Trophoblast cell (in vitro differentiated cells and primary cell): ENCODE data around the gene TNFRSF14.

Source experiments
- DNase-seq, 2 donors: peaks; one replicate each; pipeline ENCODE4 v3.0.0-alpha.2; 2016
- H2AFZ ChIP-seq: 2 replicates; pipeline ENCODE4 v1.6.1; 2013; ENCODE audit warnings: low read length, moderate library complexity, mild to moderate bottlenecking; ENCODE audit not compliant: insufficient read depth, poor library complexity
- H2AK5ac ChIP-seq: 2 replicates; pipeline ENCODE4 v1.6.1; 2013; ENCODE audit warnings: mild to moderate bottlenecking, low read length
- H2BK120ac ChIP-seq: 2 replicates; pipeline ENCODE4 v1.6.1; 2013; ENCODE audit warnings: low read length, mild to moderate bottlenecking, moderate library complexity; ENCODE audit not compliant: insufficient read depth, poor library complexity
- H2BK12ac ChIP-seq: 2 replicates; pipeline ENCODE4 v1.6.1; 2013; ENCODE audit warnings: mild to moderate bottlenecking, low read length, moderate library complexity
- H2BK5ac ChIP-seq: 2 replicates; pipeline ENCODE4 v1.6.1; 2013; ENCODE audit warnings: low read length, low read depth, moderate library complexity, mild to moderate bottlenecking; ENCODE audit not compliant: poor library complexity
- H3K14ac ChIP-seq: 2 replicates; pipeline ENCODE4 v1.6.1; 2013; ENCODE audit warnings: mild to moderate bottlenecking, low read length
- H3K18ac ChIP-seq: 2 replicates; pipeline ENCODE4 v1.6.1; 2013; ENCODE audit warnings: mild to moderate bottlenecking, low read length
- H3K23ac ChIP-seq: 2 replicates; pipeline ENCODE4 v1.6.1; 2013; ENCODE audit warnings: low read length
- H3K27ac ChIP-seq: 2 replicates; pipeline ENCODE4 v1.5.1; 2013; ENCODE audit warnings: low read depth, mild to moderate bottlenecking, inconsistent platforms, low read length, moderate library complexity
- H3K27me3 ChIP-seq: 2 replicates; pipeline ENCODE4 v1.6.1; 2013; ENCODE audit warnings: inconsistent platforms, mild to moderate bottlenecking, low read length, moderate library complexity; ENCODE audit not compliant: insufficient read depth
- H3K36me3 ChIP-seq, 2 experiments: 1 replicate in 1 of 2; 2 replicates in 1 of 2; pipeline ENCODE4 v1.6.1; 2013; ENCODE audit warnings: low read length in 2 of 2, mild to moderate bottlenecking in 2 of 2, moderate library complexity in 1 of 2; ENCODE audit not compliant: insufficient read depth in 2 of 2, control insufficient read depth in 1 of 2
- H3K4ac ChIP-seq: 2 replicates; pipeline ENCODE4 v1.6.1; 2013; ENCODE audit warnings: low read depth, mild to moderate bottlenecking, low read length, moderate library complexity
- H3K4me1 ChIP-seq, 2 experiments: 1 replicate in 1 of 2; 2 replicates in 1 of 2; pipeline ENCODE4 v1.6.1; 2013; ENCODE audit warnings: low read length in 2 of 2, mild to moderate bottlenecking in 2 of 2, moderate library complexity in 1 of 2; ENCODE audit not compliant: insufficient read depth in 2 of 2, control insufficient read depth in 1 of 2
- H3K4me2 ChIP-seq: 2 replicates; pipeline ENCODE4 v1.6.1; 2013; ENCODE audit warnings: inconsistent platforms, mild to moderate bottlenecking, low read length, moderate library complexity
- H3K4me3 ChIP-seq: 2 replicates; pipeline ENCODE4 v1.5.1; 2013; ENCODE audit warnings: mild to moderate bottlenecking, low read depth, low read length, inconsistent platforms
- H3K79me1 ChIP-seq: one replicate; pipeline ENCODE4 v1.6.1; 2013; ENCODE audit warnings: low read length
- H3K79me2 ChIP-seq: 2 replicates; pipeline ENCODE4 v1.6.1; 2013; ENCODE audit warnings: low read length, mild to moderate bottlenecking; ENCODE audit not compliant: control insufficient read depth, insufficient read depth, poor library complexity
- H3K9ac ChIP-seq: 2 replicates; pipeline ENCODE4 v1.6.1; 2013; ENCODE audit warnings: mild to moderate bottlenecking, low read length
- H3K9me3 ChIP-seq: 2 replicates; pipeline ENCODE4 v1.6.1; 2013; ENCODE audit warnings: low read depth, mild to moderate bottlenecking, control low read depth, inconsistent platforms, low read length; ENCODE audit not compliant: insufficient read depth
- H4K12ac ChIP-seq: 2 replicates; pipeline ENCODE4 v1.6.1; 2013; ENCODE audit warnings: low read depth, mild to moderate bottlenecking, low read length, moderate library complexity
- H4K8ac ChIP-seq: 2 replicates; pipeline ENCODE4 v1.6.1; 2013; ENCODE audit warnings: low read depth, mild to moderate bottlenecking, low read length, moderate library complexity
- H4K91ac ChIP-seq: one replicate; pipeline ENCODE4 v1.6.1; 2013; ENCODE audit warnings: low read depth, mild to moderate bottlenecking, low read length, moderate library complexity
- WGBS: extraction: QIAGEN DNeasy Blood & Tissue Kit; methylation state at CpG from one replicate; pipeline ENCODE4 v1.1.7; 2013; ENCODE audit warnings: missing lambda C conversion rate; ENCODE audit not compliant: insufficient read length, insufficient coverage; ENCODE audit errors: extremely low coverage; 5-methylcytosine and 5-hydroxymethylcytosine counted together

Gene TNFRSF14

GRCh38 chr1:2583331-2583791 is 27.2 kb downstream of the TNFRSF14 start:
- H3K9ac ChIP-seq = no peak overlapping the region
- no peak overlapping the region for H4K12ac ChIP-seq
- no peak overlapping the region for H2AK5ac ChIP-seq
- H2BK12ac ChIP-seq = no peak overlapping the region
- H4K8ac ChIP-seq = no peak overlapping the region
- H3K4me3 ChIP-seq = no peak overlapping the region
- no peak overlapping the region for H3K14ac ChIP-seq
- H3K79me2 ChIP-seq = peaks cover 9% of the 10 kb centered on the region
- no peak overlapping the region for H2AFZ ChIP-seq
- H3K4ac ChIP-seq = no peak overlapping the region
- H3K27me3 ChIP-seq = peaks cover 2% of the 10 kb centered on the region
- H3K27ac ChIP-seq = no peak overlapping the region
- no peak for DNase-seq
- peaks cover 8 to 12% of the 10 kb centered on the region in 2 experiments for H3K4me1 ChIP-seq
- WGBS = no CpG with 5 or more reads among the region's 5 CpGs
- H3K9me3 ChIP-seq = peaks cover 4% of the 10 kb centered on the region
- no peaks in the 10 kb centered on the region for H3K36me3 ChIP-seq
- no peak overlapping the region for H3K18ac ChIP-seq
- H3K79me1 ChIP-seq = peaks cover 16% of the 10 kb centered on the region
- no peak overlapping the region for H3K23ac ChIP-seq
- no peak overlapping the region for H3K4me2 ChIP-seq
- H4K91ac ChIP-seq = no peak overlapping the region
- H2BK5ac ChIP-seq = no peak overlapping the region
- H2BK120ac ChIP-seq = no peak overlapping the region

GRCh38 chr1:2583871-2584351 is 27.7 kb downstream of the TNFRSF14 start:
- Histone ChIP-seq H3K9me3 (peaks cover 4% of the 10 kb centered on the region), H4K8ac (no peak overlapping the region), H3K36me3 (no peaks in the 10 kb centered on the region), H4K12ac (no peak overlapping the region), H2BK120ac (no peak overlapping the region), H3K27me3 (peaks cover 2% of the 10 kb centered on the region), H4K91ac (no peak overlapping the region), H3K4me3 (no peak overlapping the region), H3K14ac (no peak overlapping the region), H3K18ac (no peak overlapping the region), H3K79me1 (peaks cover 16% of the 10 kb centered on the region), H3K23ac (no peak overlapping the region), H2BK12ac (no peak overlapping the region), H2AFZ (no peak overlapping the region), H3K9ac (no peak overlapping the region), H2AK5ac (no peak overlapping the region), H3K4me1 (peaks cover 7 to 12% of the 10 kb centered on the region in 2 experiments), H2BK5ac (no peak overlapping the region), H3K4me2 (no peak overlapping the region), H3K27ac (no peak overlapping the region), H3K79me2 (peaks cover 9% of the 10 kb centered on the region), H3K4ac (no peak overlapping the region)
- DNase-seq = no peak
- no CpG with 5 or more reads among the region's 14 CpGs for WGBS

GRCh38 chr1:2584686-2585317 is 28.6 kb downstream of the TNFRSF14 start:
- Histone ChIP-seq H3K36me3 (no peaks in the 10 kb centered on the region), H2AK5ac (no peak overlapping the region), H3K9me3 (peaks cover 4% of the 10 kb centered on the region), H3K14ac (peak overlapping the region; percentile 12), H2BK12ac (no peak overlapping the region), H3K4me2 (peak overlapping the region; percentile 98), H3K9ac (no peak overlapping the region), H4K12ac (peak overlapping the region; percentile 22), H3K4me1 (peaks cover 7 to 12% of the 10 kb centered on the region in 2 experiments), H2AFZ (no peak overlapping the region), H4K91ac (no peak overlapping the region), H3K4ac (no peak overlapping the region), H3K18ac (no peak overlapping the region), H3K27ac (no peak overlapping the region), H2BK120ac (no peak overlapping the region), H3K23ac (no peak overlapping the region), H2BK5ac (no peak overlapping the region), H3K4me3 (no peak overlapping the region), H3K79me1 (peaks cover 16% of the 10 kb centered on the region), H3K79me2 (peaks cover 9% of the 10 kb centered on the region), H4K8ac (no peak overlapping the region), H3K27me3 (peaks cover 2% of the 10 kb centered on the region)
- no peak for DNase-seq
- WGBS = no CpG with 5 or more reads among the region's 12 CpGs

- peak overlapping the region; percentile 98 for H3K4me2 ChIP-seq
- peak overlapping the region; percentile 82 for H4K91ac ChIP-seq
Observed at GRCh38 chr1:2585318-2586092, 29.3 kb downstream of the TNFRSF14 start.

More at GRCh38 chr1:2585318-2586092, 29.3 kb downstream of the TNFRSF14 start:
- peak overlapping the region; percentile 89 for H3K9ac ChIP-seq
- peaks cover 4% of the 10 kb centered on the region for H3K9me3 ChIP-seq
- WGBS = no CpG with 5 or more reads among the region's 28 CpGs
- peaks cover 16% of the 10 kb centered on the region for H3K79me1 ChIP-seq
- H4K8ac ChIP-seq = peak overlapping the region; percentile 95
- H2BK12ac ChIP-seq = no peak overlapping the region
- H3K79me2 ChIP-seq = peaks cover 9% of the 10 kb centered on the region
- no peak overlapping the region for H3K27ac ChIP-seq
- peak overlapping the region; percentile 69 for H3K14ac ChIP-seq
- peak in 1 of 2 donors; percentile 19 for DNase-seq
- H4K12ac ChIP-seq = peak overlapping the region; percentile 67
- H3K23ac ChIP-seq = no peak overlapping the region
- H3K27me3 ChIP-seq = peaks cover 2% of the 10 kb centered on the region
- peak overlapping the region; percentile 75 for H3K4ac ChIP-seq
- peaks cover 7 to 12% of the 10 kb centered on the region in 2 experiments for H3K4me1 ChIP-seq
- no peak overlapping the region for H2AK5ac ChIP-seq
- peak overlapping the region; percentile 66 for H2AFZ ChIP-seq
- H2BK120ac ChIP-seq = peak overlapping the region; percentile 55
- H3K36me3 ChIP-seq = no peaks in the 10 kb centered on the region
- H3K18ac ChIP-seq = peak overlapping the region; percentile 80
- peak overlapping the region; percentile 81 for H3K4me3 ChIP-seq
- H2BK5ac ChIP-seq = no peak overlapping the region
